Activated T-helper 9 cell treated with anti-CD3 and anti-CD28 coated beads, Interleukin-2, amount 50 U/mL, for 16 hours (primary cell): ENCODE results near the gene ANK3.

Experiments used
- DNase-seq: peaks from one replicate; pipeline ENCODE4 v3.0.0-alpha.2; 2020; ENCODE audit warnings: low read depth

ANK3 gene

GRCh38 chr10:60029475-60029874, 360.2 kb downstream of the ANK3 start:
- DNase-seq: no peak

- no peak for DNase-seq
Observed at GRCh38 chr10:60028081-60028480, 361.6 kb downstream of the ANK3 start.

- no peak for DNase-seq
Observed at GRCh38 chr10:60025279-60025678, 364.4 kb downstream of the ANK3 start.

GRCh38 chr10:60024506-60024905, 365.2 kb downstream of the ANK3 start:
- no peak for DNase-seq

- DNase-seq: no peak
Observed at GRCh38 chr10:60023155-60023877, 366.4 kb downstream of the ANK3 start.

- no peak for DNase-seq
Observed at GRCh38 chr10:60021361-60021760, 368.3 kb downstream of the ANK3 start.

- no peak for DNase-seq
Observed at GRCh38 chr10:60016794-60017193, 372.9 kb downstream of the ANK3 start.

- DNase-seq: no peak
Observed at GRCh38 chr10:60009710-60010383, 379.8 kb downstream of the ANK3 start.

- DNase-seq: no peak
Observed at GRCh38 chr10:60009276-60009675, 380.4 kb downstream of the ANK3 start.

GRCh38 chr10:60008816-60009215, 380.9 kb downstream of the ANK3 start:
- DNase-seq: no peak

GRCh38 chr10:60006062-60006461, 383.6 kb downstream of the ANK3 start:
- DNase-seq: no peak

- DNase-seq: no peak
Observed at GRCh38 chr10:60003651-60004523, 385.8 kb downstream of the ANK3 start.

- DNase-seq: no peak
Observed at GRCh38 chr10:60000747-60001146, 388.9 kb downstream of the ANK3 start.

- no peak for DNase-seq
Observed at GRCh38 chr10:59997827-59998525, 391.7 kb downstream of the ANK3 start.

GRCh38 chr10:59995862-59996261, 393.8 kb downstream of the ANK3 start:
- DNase-seq: no peak

- no peak for DNase-seq
Observed at GRCh38 chr10:59993931-59994330, 395.7 kb downstream of the ANK3 start.

- no peak for DNase-seq
Observed at GRCh38 chr10:59991661-59992060, 398.0 kb downstream of the ANK3 start.

- DNase-seq: no peak
Observed at GRCh38 chr10:59991117-59991516, 398.6 kb downstream of the ANK3 start.

GRCh38 chr10:59985639-59986038, 404.0 kb downstream of the ANK3 start:
- no peak for DNase-seq

GRCh38 chr10:59984415-59984814, 405.3 kb downstream of the ANK3 start:
- DNase-seq: no peak

- no peak for DNase-seq
Observed at GRCh38 chr10:59980356-59980755, 409.3 kb downstream of the ANK3 start.

- no peak for DNase-seq
Observed at GRCh38 chr10:59977486-59977885, 412.2 kb downstream of the ANK3 start.
